ENCODE data around the gene CHD3.

Gene CHD3

DNA sequence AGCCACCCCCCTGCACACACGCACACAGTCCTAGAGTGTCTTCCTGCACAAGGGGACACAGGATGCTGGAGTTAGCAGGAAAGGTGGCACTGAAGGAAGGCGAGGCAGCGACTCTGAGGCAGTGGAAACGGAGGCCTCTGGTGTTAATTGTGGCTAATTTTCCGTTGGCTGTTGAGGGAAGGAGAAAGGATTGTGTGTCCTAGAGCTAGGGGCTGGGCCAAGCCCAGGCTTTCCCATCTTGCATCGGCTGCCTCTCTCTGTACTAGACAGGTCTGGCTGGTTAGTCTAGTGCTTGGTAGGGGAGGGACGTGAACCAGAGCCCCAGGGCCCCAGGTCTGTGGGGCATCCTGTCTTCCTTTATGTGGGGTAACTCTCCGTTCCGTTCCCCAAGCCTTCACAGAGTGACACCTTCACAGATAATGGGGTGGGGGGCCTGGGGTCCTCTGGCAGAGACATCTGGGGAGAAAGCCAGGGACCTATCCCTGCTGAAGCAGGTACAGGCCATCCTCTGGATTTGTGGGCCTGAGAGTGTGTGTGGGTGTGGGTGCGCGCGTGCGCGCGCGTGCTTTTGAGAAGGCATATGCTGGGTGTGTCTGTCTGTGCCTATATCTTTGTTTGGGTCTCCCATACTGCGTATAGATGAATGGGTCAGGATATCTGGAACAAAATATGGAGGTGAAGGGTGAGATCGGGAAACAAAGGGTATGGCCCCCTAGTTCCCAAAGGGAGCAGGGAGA is at the start of gene CHD3:
Gene CHD3, plus strand, starts transcription at position 606 of the 737 bp plus-strand sequence. CDS start 212 bp downstream, outside the sequence.
- TF ChIP-seq, protein P1, sequence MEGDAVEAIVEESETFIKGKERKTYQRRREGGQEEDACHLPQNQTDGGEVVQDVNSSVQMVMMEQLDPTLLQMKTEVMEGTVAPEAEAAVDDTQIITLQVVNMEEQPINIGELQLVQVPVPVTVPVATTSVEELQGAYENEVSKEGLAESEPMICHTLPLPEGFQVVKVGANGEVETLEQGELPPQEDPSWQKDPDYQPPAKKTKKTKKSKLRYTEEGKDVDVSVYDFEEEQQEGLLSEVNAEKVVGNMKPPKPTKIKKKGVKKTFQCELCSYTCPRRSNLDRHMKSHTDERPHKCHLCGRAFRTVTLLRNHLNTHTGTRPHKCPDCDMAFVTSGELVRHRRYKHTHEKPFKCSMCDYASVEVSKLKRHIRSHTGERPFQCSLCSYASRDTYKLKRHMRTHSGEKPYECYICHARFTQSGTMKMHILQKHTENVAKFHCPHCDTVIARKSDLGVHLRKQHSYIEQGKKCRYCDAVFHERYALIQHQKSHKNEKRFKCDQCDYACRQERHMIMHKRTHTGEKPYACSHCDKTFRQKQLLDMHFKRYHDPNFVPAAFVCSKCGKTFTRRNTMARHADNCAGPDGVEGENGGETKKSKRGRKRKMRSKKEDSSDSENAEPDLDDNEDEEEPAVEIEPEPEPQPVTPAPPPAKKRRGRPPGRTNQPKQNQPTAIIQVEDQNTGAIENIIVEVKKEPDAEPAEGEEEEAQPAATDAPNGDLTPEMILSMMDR (IDR thresholded peaks at IDR 0.05; ENCODE audit: insufficient read depth, low read depth, low read length, missing control alignments), result no peak

DNA sequence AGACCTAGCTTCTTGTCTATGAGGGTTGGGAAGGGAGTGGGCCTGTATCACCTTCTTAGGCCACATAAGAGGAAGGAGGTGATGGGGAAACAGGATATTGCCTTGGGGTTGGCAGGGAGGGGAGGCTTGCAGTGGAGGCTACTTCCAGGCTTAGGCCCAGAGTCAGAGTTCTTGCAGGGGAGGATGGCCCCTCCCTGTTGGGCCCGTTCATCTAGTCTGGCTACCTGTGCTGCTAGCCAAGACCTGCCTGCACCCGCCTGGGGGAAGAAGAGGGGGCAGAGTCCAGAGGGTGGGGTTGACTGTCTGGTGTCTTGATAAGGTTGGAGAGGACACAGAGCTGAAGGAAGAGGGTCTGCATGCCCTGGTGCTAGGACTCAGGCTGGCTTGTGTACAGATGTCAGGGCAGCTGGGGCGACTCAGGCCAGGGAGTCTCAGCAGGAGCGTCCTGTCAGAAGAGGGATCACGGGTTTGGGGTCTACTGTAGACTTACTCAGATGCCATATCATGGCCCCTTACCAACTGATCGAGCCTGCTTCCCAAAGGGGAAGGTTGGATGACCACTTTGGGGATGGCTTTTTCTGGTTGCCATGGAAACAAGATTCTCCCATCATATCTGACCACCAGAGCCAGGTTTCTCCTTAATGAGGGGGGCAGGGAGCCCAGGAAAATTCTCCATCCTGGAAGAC is 49.3 kb upstream of the CHD3 start:
- no peak for DNase-seq (ENCODE audit: low read depth)
- H3K4me3 ChIP-seq (ENCODE audit: low read depth, low read length), result no peak overlapping the region
- TF ChIP-seq, protein P1 (IDR thresholded peaks at IDR 0.05; ENCODE audit: insufficient read depth, low read depth, low read length, missing control alignments), result no peak

More for the DNA sequence above, at the start of gene CHD3:
- peak within 1 kb of the TSS; percentile 71 for H3K4me3 ChIP-seq (ENCODE audit: low read depth, low read length)
- no peak for DNase-seq (ENCODE audit: low read depth)

DNA sequence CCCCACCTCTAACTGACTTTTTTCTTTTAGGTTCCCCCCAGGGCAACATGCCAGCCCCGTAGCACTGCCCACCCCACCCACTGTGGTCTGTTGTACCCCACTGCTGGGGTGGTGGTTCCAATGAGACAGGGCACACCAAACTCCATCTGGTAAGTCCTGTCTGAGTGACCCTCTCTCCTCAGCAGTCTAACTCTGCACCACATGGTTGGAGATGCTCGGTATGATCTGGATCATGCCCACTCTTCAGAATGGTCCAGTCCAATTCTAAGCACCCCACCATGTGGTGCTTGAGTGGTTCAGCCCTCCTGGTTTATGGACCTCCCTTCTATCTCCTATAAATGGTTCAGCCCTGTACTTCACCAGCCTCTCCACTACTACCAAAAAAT is 48.7 kb upstream of the CHD3 start:
- peak; percentile 61 for DNase-seq (ENCODE audit: low read depth)
- TF ChIP-seq, protein P1 (IDR thresholded peaks at IDR 0.05; ENCODE audit: insufficient read depth, low read depth, low read length, missing control alignments), result no peak

DNA sequence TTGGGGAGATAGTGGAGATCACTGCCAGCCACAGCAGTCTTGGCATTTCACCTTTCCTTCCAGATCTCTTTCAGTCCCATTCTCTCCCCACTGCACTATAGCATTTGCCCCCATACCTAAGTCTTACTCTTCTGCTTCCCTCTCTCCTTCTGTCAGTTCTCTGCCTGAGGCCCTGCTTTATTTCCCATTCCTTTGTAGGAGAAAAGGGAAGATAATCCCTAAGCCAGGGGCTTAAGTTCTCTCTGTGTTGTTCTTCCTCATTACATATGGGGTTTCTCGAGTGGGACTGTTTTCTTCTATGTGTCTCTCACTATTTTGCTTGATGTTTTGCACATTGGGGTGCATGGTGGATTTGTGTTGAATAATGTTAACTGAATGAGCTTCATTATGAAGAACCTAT is 48.1 kb upstream of the CHD3 start:
- DNase-seq (ENCODE audit: low read depth), result no peak
- TF ChIP-seq, protein P1 (IDR thresholded peaks at IDR 0.05; ENCODE audit: insufficient read depth, low read depth, low read length, missing control alignments), result no peak
- H3K4me3 ChIP-seq (ENCODE audit: low read depth, low read length), result no peak overlapping the region; the same call in 1 of the 2 replicates

More for the DNA sequence above, 48.7 kb upstream of the CHD3 start:
- no peak overlapping the region for H3K4me3 ChIP-seq (ENCODE audit: low read depth, low read length)

DNA sequence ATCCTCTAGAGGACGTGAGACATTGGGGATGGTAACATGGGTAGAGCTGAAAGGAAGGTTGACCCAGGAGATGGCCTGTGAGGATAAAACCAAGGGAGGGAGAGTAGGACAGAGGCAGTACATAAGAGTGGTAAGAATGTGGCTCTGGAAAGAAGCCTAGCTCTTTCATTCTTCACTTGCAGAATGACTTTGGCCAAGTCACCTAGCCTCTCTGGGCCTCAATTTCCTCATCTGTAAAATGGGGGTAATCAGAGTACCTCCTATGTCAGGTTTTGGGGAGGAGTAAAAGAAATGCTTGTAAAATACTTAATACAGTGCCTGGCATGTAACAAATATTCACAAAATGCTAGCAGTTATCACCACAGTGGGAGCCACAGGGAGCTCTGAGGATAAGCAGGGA is 47.7 kb upstream of the CHD3 start:
- peak overlapping the region; percentile 89 for H3K4me3 ChIP-seq (ENCODE audit: low read depth, low read length)
- no peak for DNase-seq (ENCODE audit: low read depth)
- TF ChIP-seq, protein P1 (IDR thresholded peaks at IDR 0.05; ENCODE audit: insufficient read depth, low read depth, low read length, missing control alignments), result no peak

DNA sequence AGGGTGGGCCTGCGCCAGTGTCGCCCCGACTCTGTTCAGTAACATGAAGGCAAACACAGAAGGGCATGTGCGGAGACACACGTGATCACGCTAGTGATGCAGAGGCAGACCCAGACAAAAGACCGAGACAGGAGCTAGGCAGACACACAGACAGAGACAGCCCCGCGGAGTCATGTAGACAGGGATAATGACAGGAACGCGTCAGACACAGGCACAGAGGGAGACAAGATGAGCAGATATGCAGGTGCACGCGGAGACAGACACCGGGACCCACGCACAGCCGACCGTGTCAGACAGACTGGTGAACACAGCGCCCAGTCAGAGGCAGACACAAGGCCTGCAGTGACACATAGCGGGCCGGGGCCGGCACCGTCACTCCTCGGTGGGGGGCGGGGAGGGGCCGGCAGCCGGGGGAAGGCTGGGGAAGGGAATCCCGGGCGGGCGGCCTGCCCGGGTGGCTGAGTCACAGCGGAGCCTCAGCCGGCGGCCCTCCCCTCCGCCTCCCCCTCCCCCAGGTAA is 47.1 kb upstream of the CHD3 start:
- peak; percentile 69 for DNase-seq (ENCODE audit: low read depth)
- TF ChIP-seq, protein P1 (IDR thresholded peaks at IDR 0.05; ENCODE audit: insufficient read depth, low read depth, low read length, missing control alignments), result no peak
- H3K4me3 ChIP-seq (ENCODE audit: low read depth, low read length), result peak overlapping the region; percentile 89

Data from GM12865 (cell line).